ENCODE measurements around the gene ABCA13.

ABCA13 gene

GRCh38 chr7:48351900-48352299 is 180.6 kb downstream of the ABCA13 start:
- DNase-seq (ENCODE audit: low read depth): peak; percentile 14
- H3K4me3 ChIP-seq (ENCODE audit: low read length): no peak overlapping the region
- no peak for TF ChIP-seq CTCF (IDR thresholded peaks at IDR 0.05; ENCODE audit: insufficient read depth, low read depth, low read length, missing control alignments)

GRCh38 chr7:48355346-48355745 is 184.1 kb downstream of the ABCA13 start:
- no peak for DNase-seq (ENCODE audit: low read depth)
- no peak for TF ChIP-seq CTCF (IDR thresholded peaks at IDR 0.05; ENCODE audit: insufficient read depth, low read depth, low read length, missing control alignments)

GRCh38 chr7:48360574-48360973 is 189.3 kb downstream of the ABCA13 start:
- DNase-seq (ENCODE audit: low read depth): peak; percentile 84
- no peak overlapping the region for H3K4me3 ChIP-seq (ENCODE audit: low read length)
- TF ChIP-seq CTCF (IDR thresholded peaks at IDR 0.05; ENCODE audit: insufficient read depth, low read depth, low read length, missing control alignments): no peak

More at GRCh38 chr7:48355346-48355745, 184.1 kb downstream of the ABCA13 start:
- H3K4me3 ChIP-seq (ENCODE audit: low read length): no peak overlapping the region

GRCh38 chr7:48363174-48363573 is 191.9 kb downstream of the ABCA13 start:
- no peak for DNase-seq (ENCODE audit: low read depth)
- TF ChIP-seq CTCF (IDR thresholded peaks at IDR 0.05; ENCODE audit: insufficient read depth, low read depth, low read length, missing control alignments): no peak
- no peak overlapping the region for H3K4me3 ChIP-seq (ENCODE audit: low read length)

- no peak for TF ChIP-seq CTCF (IDR thresholded peaks at IDR 0.05; ENCODE audit: insufficient read depth, low read depth, low read length, missing control alignments)
- DNase-seq (ENCODE audit: low read depth): peak; percentile 16
- H3K4me3 ChIP-seq (ENCODE audit: low read length): no peak overlapping the region
Observed at GRCh38 chr7:48365010-48365409, 193.8 kb downstream of the ABCA13 start.

- no peak for TF ChIP-seq CTCF (IDR thresholded peaks at IDR 0.05; ENCODE audit: insufficient read depth, low read depth, low read length, missing control alignments)
- no peak overlapping the region for H3K4me3 ChIP-seq (ENCODE audit: low read length)
- DNase-seq (ENCODE audit: low read depth): peak; percentile 86
Observed at GRCh38 chr7:48366096-48366495, 194.8 kb downstream of the ABCA13 start.

- DNase-seq (ENCODE audit: low read depth): no peak
- TF ChIP-seq CTCF (IDR thresholded peaks at IDR 0.05; ENCODE audit: insufficient read depth, low read depth, low read length, missing control alignments): no peak
Observed at GRCh38 chr7:48376263-48376662, 205.0 kb downstream of the ABCA13 start.

More at GRCh38 chr7:48376263-48376662, 205.0 kb downstream of the ABCA13 start:
- no peak overlapping the region for H3K4me3 ChIP-seq (ENCODE audit: low read length)

Measured in epithelial cell of esophagus (primary cell).